Embryonic facial prominence (tissue), 1 donor: Measurements from ENCODE around the gene TMEM82.

ENCODE experiments used
- DNase-seq: peaks from one replicate; pipeline ENCODE4 v3.0.0-alpha.2; 2016; ENCODE audit errors: extremely low spot score

The TMEM82 gene

GRCh38 chr1:15736038-15736891 lies 6.0 kb upstream of the TMEM82 start, which contains the start of gene SLC25A34:
Gene SLC25A34, plus strand, starts transcription at chr1:15736258. Its CDS starts 228 bp downstream, at chr1:15736486.
- no peak for DNase-seq

- DNase-seq, result no peak
Measured at GRCh38 chr1:15736892-15737261, 5.4 kb upstream of the TMEM82 start.

DNA sequence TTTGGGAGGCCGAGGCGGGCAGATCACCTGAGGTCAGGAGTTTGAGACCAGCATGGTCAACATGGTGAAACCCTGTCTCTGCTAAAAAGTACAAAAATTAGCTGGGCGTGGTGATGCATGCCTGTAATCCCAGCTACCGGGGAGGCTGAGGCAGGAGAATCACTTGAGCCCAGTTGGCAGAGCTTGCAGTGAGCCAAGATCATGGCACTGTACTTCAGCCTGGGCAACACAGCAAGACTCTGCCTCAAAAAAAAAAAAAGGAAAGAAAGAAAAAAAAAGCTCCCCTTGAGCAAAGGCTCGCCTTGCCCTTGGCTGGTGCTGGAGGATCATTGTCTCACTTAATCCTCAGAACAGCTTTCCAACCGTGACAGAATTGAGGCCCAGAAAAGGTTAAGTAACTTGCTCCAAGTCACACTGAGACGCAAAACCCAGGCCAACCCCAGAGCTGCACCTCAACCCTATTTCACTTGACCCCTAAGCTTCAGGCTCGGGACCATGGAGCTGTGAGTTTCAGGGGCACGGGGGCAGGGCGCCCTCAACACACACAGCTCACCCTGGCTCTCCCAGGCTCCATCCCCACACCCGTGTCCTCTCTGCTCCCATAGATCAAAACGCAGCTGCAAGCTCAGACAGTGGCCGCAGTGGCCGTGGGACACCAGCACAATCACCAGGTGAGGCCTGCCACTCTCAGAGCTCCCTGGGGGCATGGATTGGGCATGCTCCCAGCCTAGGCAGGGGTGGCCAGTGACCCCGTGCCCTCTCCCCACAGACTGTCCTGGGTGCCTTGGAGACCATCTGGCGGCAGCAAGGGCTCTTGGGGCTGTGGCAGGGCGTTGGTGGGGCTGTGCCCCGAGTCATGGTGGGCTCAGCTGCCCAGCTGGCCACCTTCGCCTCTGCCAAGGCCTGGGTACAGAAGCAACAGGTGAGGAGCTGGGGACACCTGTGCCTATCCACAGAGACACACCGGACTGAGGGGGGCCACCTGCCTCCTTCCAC lies 4.7 kb upstream of the TMEM82 start:
- no peak for DNase-seq

DNA sequence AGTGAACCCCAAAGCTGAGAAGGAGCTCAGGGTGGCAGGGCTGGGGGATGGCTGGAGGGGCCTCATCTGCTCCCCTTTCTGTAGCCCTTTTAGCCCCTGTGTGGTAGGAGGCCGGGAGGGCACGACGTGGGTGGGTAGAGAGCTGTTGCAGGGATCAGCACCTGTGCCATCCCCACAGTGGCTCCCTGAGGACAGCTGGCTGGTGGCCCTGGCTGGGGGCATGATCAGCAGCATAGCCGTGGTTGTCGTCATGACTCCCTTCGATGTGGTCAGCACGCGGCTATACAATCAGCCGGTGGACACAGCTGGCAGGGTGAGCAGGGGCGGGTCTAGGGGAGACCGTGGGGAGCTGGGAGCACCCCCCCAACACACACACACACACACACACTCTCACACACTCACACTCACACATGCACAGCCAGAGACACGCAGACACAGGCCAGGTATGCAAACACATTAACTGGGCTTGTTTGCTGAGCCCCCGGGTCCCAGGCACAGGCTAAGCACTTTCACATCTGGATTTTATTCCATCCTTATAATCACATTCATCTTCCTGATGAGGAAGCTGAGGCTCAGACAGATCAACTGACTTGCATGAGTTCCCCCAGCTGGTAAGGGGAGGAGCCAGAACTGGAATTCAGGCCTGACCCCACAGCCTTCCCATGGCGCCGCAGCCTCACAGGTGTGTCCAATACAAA lies 3.7 kb upstream of the TMEM82 start:
- no peak for DNase-seq

- DNase-seq, result no peak
Measured at GRCh38 chr1:15739259-15739658, 3.0 kb upstream of the TMEM82 start.

- no peak for DNase-seq
Measured at GRCh38 chr1:15739745-15740144, 2.6 kb upstream of the TMEM82 start.

DNA sequence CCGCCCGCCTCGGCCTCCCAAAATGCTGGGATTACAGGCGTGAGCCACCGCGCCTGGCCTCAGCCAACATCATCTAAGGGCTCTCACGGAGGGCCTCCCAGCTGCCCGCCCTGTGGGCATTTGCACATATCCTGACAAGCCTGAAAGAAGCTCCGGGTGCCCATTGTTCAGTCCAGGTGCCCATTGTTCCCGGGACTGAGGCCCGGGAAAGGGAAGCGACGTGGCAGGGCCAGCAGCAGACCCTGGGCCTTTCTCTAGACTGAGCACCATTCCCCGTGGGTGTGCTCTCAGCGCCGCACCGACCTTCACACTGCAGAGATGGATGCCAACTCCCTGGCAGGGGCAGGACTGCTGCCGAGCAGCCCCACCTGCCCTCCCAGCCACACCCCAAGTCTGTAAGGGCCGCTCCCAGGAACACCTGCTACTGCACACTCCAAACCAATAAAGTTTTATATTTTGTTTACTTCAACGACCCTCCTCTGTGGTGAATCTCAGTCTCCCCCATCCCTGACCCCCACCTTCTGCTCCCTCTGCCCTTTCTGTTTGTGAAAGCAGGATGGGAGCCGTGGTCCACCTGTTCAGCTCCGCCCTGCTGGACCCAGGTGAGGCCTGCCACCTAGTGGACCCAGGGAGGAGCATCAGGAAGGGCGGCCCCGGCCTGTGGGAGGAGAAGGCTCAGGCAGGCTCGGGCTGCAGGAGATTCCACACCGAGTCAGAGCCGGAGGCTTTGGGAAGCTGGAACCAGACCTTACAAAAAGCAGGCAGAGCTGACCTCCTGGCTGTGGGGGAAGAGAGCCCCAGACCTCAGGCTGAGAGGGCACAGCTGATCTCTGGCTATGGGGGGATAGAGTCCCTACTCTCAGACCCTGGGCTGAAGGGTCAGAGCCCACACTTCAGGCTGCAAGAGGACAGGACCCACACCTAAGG lies 1.1 kb upstream of the TMEM82 start:
- no peak for DNase-seq

DNA sequence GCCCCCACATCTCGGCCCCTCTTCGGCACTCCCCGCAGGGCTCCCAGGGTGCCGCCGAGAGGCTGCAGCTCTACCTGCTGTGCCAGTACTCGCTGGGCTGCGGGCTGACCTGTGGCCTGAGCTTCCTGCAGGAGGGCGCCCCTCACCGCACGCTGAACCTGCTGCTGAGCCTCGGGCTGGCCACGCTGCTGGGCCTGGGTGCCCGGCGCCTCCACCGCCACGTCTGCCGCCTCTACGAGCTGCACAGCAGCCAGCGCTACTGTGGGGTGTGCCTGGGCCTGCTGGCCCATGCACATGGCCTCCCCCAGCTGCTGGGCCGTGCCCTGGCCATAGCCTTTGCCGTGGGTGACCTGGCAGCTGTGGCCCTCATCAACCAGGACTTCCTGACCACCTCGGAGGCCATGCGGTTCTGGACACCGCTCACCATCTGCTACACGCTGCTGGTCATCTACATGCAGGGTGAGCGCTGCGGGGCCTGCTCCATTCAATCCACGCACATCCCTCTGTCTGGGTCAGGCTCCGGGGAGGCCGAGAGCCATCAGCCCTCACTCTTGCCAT lies 1.9 kb downstream of the TMEM82 start:
- no peak for DNase-seq

GRCh38 chr1:15747378-15747777 lies 5.1 kb downstream of the TMEM82 start:
- no peak for DNase-seq

DNA sequence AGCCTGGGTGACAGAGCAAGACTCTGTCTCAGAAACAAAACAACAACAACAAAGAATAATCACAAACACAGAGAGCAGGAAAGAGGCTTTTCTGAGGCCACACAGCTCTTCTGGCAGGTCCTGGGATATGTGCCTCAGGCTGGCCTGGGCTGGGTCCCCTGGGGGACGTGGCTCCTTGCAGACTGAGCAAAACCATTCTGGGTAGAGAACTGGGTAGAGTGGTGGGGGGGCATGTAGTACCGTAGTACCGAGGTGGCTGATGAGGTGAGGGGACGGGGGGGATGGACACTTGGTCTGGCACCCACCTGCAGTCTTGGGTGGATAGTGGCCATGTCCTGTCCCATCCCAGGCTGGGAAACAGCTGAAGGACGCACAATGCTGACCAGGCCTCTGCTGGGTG lies 6.0 kb downstream of the TMEM82 start:
- DNase-seq, result no peak

GRCh38 chr1:15748690-15749398 lies 6.5 kb downstream of the TMEM82 start:
- no peak for DNase-seq

DNA sequence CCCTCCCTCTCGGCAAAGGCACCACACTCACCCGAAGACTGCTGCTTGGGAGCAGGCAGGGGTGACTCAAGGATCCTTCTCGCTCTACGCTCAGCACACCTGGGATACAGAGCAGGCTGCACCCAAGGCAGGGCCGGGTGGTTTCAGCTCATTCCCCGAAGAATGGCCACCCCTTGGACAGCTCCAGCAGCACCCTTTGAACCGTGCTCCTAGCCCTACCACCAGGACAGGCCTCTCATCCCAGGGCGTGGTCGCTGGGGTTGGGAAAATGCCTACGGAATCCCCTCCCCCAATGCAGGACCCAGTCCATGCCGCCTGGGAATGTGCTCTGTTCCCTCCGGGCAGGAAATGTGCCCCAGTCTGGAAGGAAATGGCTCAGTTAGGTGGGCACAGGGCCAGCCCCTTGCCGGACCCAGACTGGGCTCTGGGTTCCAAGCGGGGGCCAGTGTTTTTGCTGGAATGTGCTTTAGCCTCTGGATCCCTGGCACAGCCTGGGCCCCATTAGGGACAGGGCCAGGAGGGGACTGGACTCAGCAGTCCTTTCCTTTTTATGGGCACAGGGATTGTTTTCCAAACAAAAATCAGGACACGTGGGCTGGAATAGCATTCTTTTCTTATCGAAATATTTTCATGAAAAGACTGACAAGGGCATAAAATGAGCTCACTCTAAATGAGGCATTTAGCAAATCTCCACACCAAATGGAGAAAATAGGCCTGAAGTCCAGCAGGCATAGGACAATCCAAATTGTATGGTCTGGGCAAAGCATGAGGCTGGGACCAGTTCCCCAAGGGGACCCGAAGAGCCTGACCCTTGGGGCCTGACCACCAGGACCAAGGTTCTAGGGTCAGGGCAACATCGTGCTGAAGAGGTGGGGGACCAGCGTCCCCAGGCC lies 7.3 kb downstream of the TMEM82 start:
- DNase-seq, result no peak

DNA sequence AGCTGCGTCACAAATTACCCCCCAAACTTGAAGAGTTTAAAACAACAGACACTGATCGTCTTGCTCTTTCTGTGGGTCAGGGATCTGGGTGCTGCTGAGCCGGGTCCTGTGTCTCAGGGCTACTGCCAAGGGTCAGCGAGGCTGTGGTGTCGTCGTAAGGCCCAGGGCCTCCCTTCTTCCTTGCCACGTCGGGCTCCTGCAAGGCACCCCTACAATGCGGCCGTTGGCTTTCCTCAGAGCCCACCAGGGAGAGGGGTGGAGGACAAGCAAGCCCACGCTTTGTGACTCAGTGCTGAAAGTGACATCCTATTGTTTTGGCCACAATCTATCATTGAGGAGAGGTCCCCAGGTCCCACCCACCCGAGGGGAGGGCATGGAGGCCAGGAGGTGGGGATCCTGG lies 8.6 kb downstream of the TMEM82 start:
- DNase-seq, result no peak

DNA sequence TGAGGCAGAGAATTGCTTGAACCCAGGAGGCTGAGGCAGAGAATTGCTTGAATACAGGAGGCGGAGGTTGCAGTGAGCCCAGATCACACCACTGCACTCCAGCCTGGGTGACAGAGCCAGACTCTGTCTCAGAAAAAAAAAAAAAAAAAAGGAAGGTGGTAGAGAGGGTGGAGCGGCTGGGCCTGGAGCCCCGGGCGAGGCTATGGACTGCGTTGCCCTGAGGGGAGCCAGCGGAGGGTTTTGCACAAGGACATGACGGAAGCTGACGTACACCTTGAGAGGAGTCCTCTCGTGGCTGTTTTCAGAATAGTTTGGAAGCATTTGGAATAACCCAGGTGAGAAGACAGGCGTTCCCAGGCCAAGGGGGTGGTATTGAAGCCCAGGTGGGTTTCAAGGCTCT lies 9.4 kb downstream of the TMEM82 start:
- DNase-seq, result no peak

- no peak for DNase-seq
Measured at GRCh38 chr1:15753776-15754175, 11.5 kb downstream of the TMEM82 start.

DNA sequence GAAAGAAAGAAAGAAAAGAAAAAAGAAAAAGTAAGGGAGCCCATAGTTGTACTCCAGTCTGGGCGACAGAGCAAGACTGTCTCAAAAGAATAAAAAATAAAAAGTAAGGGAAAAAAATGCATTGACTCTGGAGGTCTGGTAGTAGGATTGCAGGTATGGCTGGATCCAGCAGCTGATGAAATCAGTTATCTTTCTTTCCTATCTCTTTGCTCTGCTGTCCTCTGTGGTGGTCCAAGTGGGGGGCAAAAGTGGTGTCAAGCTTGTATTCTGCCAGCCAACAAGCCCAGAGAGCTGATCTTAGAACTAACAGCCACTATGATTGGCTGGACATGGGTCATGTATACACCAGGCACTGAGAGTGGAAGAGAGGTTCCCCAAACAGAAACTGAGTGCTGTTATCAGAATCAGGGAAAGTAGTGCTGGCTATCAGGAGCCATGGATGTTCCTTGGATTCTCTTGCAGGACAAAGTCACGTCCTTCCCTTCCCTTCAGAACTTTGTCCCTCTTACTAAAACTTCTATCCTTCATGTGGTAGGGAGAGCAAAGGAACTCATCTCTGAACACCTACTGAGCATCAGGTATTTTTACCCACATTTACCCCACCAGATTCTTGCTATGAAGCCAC lies 12.8 kb downstream of the TMEM82 start:
- DNase-seq, result no peak

- DNase-seq, result no peak
Measured at GRCh38 chr1:15755646-15756040, 13.3 kb downstream of the TMEM82 start.
